Liver (tissue), 3 donors: ENCODE measurements around the gene TAPBP.

Source experiments
- ATF3 ChIP-seq: IDR thresholded peaks from 2 replicates; pipeline ENCODE4 v1.6.1; 2016; ENCODE audit warnings: antibody characterized with exemption
- CTCF ChIP-seq: fragments of 150-350 bp; IDR thresholded peaks from 2 replicates; pipeline ENCODE4 v1.5.1; 2017; ENCODE audit warnings: improper control_type of control experiment, low read depth, low read length; ENCODE audit not compliant: missing input control
- JUND ChIP-seq, 2 donors: IDR thresholded peaks; 2 replicates each; pipeline ENCODE4 v1.6.1; 2016; ENCODE audit warnings: antibody characterized with exemption in 2 of 2
- NR2F2 ChIP-seq: IDR thresholded peaks from 2 replicates; pipeline ENCODE4 v1.6.1; 2016; ENCODE audit warnings: antibody characterized with exemption
- RXRA ChIP-seq, 2 donors: IDR thresholded peaks; 2 replicates each; pipeline ENCODE4 v1.6.1; 2017 to 2018; ENCODE audit warnings: antibody characterized with exemption in 2 of 2, mild to moderate bottlenecking in 1 of 2
- SP1 ChIP-seq: IDR thresholded peaks from 2 replicates; pipeline ENCODE4 v1.6.1; 2018; ENCODE audit warnings: antibody characterized with exemption, mild to moderate bottlenecking
- ZBTB33 ChIP-seq: IDR thresholded peaks from 2 replicates; pipeline ENCODE4 v1.6.1; 2016; ENCODE audit warnings: antibody characterized with exemption
- donor health status: healthy.
- donor health status: healthy.

DNA sequence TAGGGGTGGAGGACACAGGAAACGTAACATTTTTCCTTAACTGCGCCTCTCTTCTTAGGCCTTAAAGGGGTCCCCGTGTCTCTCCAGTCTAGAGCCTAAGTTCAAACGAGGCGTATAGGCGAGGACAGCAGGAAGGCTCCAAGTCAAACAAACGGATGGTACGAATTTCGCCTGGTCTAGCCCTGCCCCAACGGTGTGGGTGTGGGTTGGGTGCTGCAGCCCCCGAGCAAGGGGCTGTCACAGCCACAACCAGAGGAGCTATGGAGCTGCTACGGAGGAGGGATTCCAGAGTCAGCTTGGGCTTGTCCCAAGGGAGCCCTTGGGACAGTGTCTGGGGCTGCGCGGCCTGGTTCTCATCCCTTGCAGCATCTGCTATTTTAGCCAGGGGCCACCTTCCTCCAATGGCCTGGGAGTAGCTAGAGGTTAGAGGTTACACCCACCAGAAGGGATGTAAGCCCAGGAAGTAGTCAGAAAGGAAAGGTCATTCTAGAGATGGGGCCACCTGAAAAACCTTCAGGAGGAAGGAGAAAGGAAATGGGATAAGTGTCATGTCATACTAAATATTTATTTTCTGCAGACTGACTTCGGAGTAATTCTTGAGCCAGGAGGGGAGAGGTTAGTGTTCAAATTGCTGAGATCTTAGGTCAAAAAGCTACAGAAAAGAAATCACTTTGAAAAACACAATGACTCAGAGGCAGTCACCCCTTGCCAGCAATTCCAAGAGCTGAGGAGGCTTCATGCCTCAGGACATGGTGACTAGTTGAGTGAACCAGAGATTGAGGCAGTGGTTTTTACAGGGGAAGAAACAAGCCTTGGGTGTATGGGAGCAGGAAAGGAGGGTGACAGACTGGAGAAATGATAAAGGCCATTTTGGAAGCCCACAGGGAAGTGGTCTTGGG, 63.9 kb downstream of the TAPBP start:
- no peak for TF ChIP-seq RXRA (IDR thresholded peaks at IDR 0.05)
- TF ChIP-seq CTCF = no peak
- no peak for TF ChIP-seq SP1
- no peak for TF ChIP-seq ZBTB33
- TF ChIP-seq JUND (IDR thresholded peaks at IDR 0.05) = no peak
- TF ChIP-seq NR2F2 = no peak
- no peak for TF ChIP-seq ATF3
